ENCODE measurements around the gene TSC2.
"Not testable (repeated sequence)": the region's sequence is repeated elsewhere in the genome, so short reads cannot be mapped to it uniquely, and the experiment has no call there.

Gene TSC2

GRCh38 chr16:2032285-2033056 is 15.3 kb upstream of the TSC2 start:
- Histone ChIP-seq H3K4me3 (ENCODE audit: low read length in 2 of 2) (peak overlapping the region in 1 of 2 donors; percentile 69), H3K9ac (ENCODE audit: low read length in 2 of 2) (no peak overlapping the region), H3K9me3 (ENCODE audit: control insufficient read depth in 2 of 2, low read length in 2 of 2) (no peaks in the 10 kb centered on the region), H3K27ac (ENCODE audit: low read length) (peak overlapping the region; percentile 90), H3K36me3 (ENCODE audit: control insufficient read depth in 2 of 2, insufficient read depth in 2 of 2, low read length in 2 of 2) (peaks cover 0 to 4% of the 10 kb centered on the region in 2 donors), H3K4me1 (ENCODE audit: control insufficient read depth, insufficient read depth, low read length) (peaks cover 68% of the 10 kb centered on the region), H3K27me3 (ENCODE audit: control insufficient read depth in 1 of 2, insufficient read depth in 2 of 2, low read length in 2 of 2) (no peaks in the 10 kb centered on the region)

GRCh38 chr16:2033057-2033908 is 14.5 kb upstream of the TSC2 start:
- Histone ChIP-seq H3K27ac (ENCODE audit: low read length) (peak overlapping the region; percentile 90), H3K27me3 (ENCODE audit: control insufficient read depth in 1 of 2, insufficient read depth in 2 of 2, low read length in 2 of 2) (no peaks in the 10 kb centered on the region), H3K4me1 (ENCODE audit: control insufficient read depth, insufficient read depth, low read length) (peaks cover 65% of the 10 kb centered on the region), H3K9ac (ENCODE audit: low read length in 2 of 2) (peak overlapping the region; percentile 58), H3K36me3 (ENCODE audit: control insufficient read depth in 2 of 2, insufficient read depth in 2 of 2, low read length in 2 of 2) (peaks cover 0 to 4% of the 10 kb centered on the region in 2 donors), H3K4me3 (ENCODE audit: low read length in 2 of 2) (peak overlapping the region; percentile 59 to 69), H3K9me3 (ENCODE audit: control insufficient read depth in 2 of 2, low read length in 2 of 2) (no peaks in the 10 kb centered on the region)

- Histone ChIP-seq H3K4me1 (ENCODE audit: control insufficient read depth, insufficient read depth, low read length) (peaks cover 66% of the 10 kb centered on the region), H3K4me3 (ENCODE audit: low read length in 2 of 2) (peak overlapping the region; percentile 59 to 69), H3K27ac (ENCODE audit: low read length) (peak overlapping the region; percentile 90), H3K9ac (ENCODE audit: low read length in 2 of 2) (peak overlapping the region; percentile 58)
- not testable (repeated sequence) for H3K27me3 ChIP-seq (ENCODE audit: control insufficient read depth in 1 of 2, insufficient read depth in 2 of 2, low read length in 2 of 2); H3K36me3 ChIP-seq (ENCODE audit: control insufficient read depth in 2 of 2, insufficient read depth in 2 of 2, low read length in 2 of 2); H3K9me3 ChIP-seq (ENCODE audit: control insufficient read depth in 2 of 2, low read length in 2 of 2)
Observed at GRCh38 chr16:2033909-2034695, 13.7 kb upstream of the TSC2 start.

GRCh38 chr16:2034696-2035430 is 12.9 kb upstream of the TSC2 start:
- peak overlapping the region; percentile 78 for H3K27ac ChIP-seq (ENCODE audit: low read length)
- H3K9ac ChIP-seq (ENCODE audit: low read length in 2 of 2): peak overlapping the region; percentile 22 to 29
- peaks cover 0 to 1% of the 10 kb centered on the region in 2 donors for H3K36me3 ChIP-seq (ENCODE audit: control insufficient read depth in 2 of 2, insufficient read depth in 2 of 2, low read length in 2 of 2)
- no peaks in the 10 kb centered on the region for H3K9me3 ChIP-seq (ENCODE audit: control insufficient read depth in 2 of 2, low read length in 2 of 2)
- no peaks in the 10 kb centered on the region for H3K27me3 ChIP-seq (ENCODE audit: control insufficient read depth in 1 of 2, insufficient read depth in 2 of 2, low read length in 2 of 2)
- peaks cover 74% of the 10 kb centered on the region for H3K4me1 ChIP-seq (ENCODE audit: control insufficient read depth, insufficient read depth, low read length)
- peak overlapping the region in 1 of 2 donors; percentile 47 for H3K4me3 ChIP-seq (ENCODE audit: low read length in 2 of 2)

- no peaks in the 10 kb centered on the region for H3K9me3 ChIP-seq (ENCODE audit: control insufficient read depth in 2 of 2, low read length in 2 of 2)
- H3K4me3 ChIP-seq (ENCODE audit: low read length in 2 of 2): peak overlapping the region in 1 of 2 donors; percentile 47
- H3K27me3 ChIP-seq (ENCODE audit: control insufficient read depth in 1 of 2, insufficient read depth in 2 of 2, low read length in 2 of 2): no peaks in the 10 kb centered on the region
- H3K27ac ChIP-seq (ENCODE audit: low read length): peak overlapping the region; percentile 78
- peak overlapping the region; percentile 32 to 62 for H3K9ac ChIP-seq (ENCODE audit: low read length in 2 of 2)
- H3K4me1 ChIP-seq (ENCODE audit: control insufficient read depth, insufficient read depth, low read length): peaks cover 73% of the 10 kb centered on the region
- no peaks in the 10 kb centered on the region for H3K36me3 ChIP-seq (ENCODE audit: control insufficient read depth in 2 of 2, insufficient read depth in 2 of 2, low read length in 2 of 2)
Observed at GRCh38 chr16:2035431-2036199, 12.2 kb upstream of the TSC2 start.

DNA sequence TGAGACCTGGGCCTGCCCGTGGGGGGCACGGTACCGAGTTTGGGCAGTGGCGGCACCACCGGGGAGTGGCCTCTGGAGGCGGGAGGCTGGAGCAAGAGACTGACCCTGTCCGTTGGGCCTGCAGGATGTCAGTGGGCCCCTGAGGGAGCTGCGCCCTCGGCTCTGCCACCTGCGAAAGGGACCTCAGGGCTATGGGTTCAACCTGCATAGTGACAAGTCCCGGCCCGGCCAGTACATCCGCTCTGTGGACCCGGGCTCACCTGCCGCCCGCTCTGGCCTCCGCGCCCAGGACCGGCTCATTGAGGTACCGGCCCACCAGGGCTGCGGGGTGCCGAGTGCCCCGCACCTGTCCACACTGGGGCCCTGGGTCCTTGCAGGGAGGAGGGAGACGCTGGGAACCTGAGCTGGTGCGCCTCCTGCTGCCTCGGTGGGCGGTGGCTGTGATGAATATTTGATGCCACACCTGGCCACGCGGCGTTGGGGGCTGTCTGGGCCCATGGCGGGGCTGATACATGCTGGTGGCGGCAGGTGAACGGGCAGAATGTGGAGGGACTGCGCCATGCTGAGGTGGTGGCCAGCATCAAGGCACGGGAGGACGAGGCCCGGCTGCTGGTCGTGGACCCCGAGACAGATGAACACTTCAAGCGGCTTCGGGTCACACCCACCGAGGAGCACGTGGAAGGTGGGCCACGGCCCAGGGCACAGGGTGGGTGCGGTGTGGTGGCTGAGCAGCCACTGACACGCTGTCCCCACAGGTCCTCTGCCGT is 11.4 kb upstream of the TSC2 start:
- Histone ChIP-seq H3K36me3 (ENCODE audit: control insufficient read depth in 2 of 2, insufficient read depth in 2 of 2, low read length in 2 of 2) (no peaks in the 10 kb centered on the region), H3K9ac (ENCODE audit: low read length in 2 of 2) (peak overlapping the region; percentile 32 to 62), H3K27me3 (ENCODE audit: control insufficient read depth in 1 of 2, insufficient read depth in 2 of 2, low read length in 2 of 2) (no peaks in the 10 kb centered on the region), H3K27ac (ENCODE audit: low read length) (peak overlapping the region; percentile 78), H3K4me3 (ENCODE audit: low read length in 2 of 2) (peak overlapping the region in 1 of 2 donors; percentile 47), H3K9me3 (ENCODE audit: control insufficient read depth in 2 of 2, low read length in 2 of 2) (no peaks in the 10 kb centered on the region), H3K4me1 (ENCODE audit: control insufficient read depth, insufficient read depth, low read length) (peaks cover 73% of the 10 kb centered on the region)

GRCh38 chr16:2037115-2037514 is 10.7 kb upstream of the TSC2 start:
- Histone ChIP-seq H3K27me3 (ENCODE audit: control insufficient read depth in 1 of 2, insufficient read depth in 2 of 2, low read length in 2 of 2) (no peaks in the 10 kb centered on the region), H3K27ac (ENCODE audit: low read length) (peak overlapping the region; percentile 78), H3K9ac (ENCODE audit: low read length in 2 of 2) (no peak overlapping the region), H3K9me3 (ENCODE audit: control insufficient read depth in 2 of 2, low read length in 2 of 2) (no peaks in the 10 kb centered on the region), H3K4me1 (ENCODE audit: control insufficient read depth, insufficient read depth, low read length) (peaks cover 76% of the 10 kb centered on the region), H3K36me3 (ENCODE audit: control insufficient read depth in 2 of 2, insufficient read depth in 2 of 2, low read length in 2 of 2) (no peaks in the 10 kb centered on the region), H3K4me3 (ENCODE audit: low read length in 2 of 2) (no peak overlapping the region)

DNA sequence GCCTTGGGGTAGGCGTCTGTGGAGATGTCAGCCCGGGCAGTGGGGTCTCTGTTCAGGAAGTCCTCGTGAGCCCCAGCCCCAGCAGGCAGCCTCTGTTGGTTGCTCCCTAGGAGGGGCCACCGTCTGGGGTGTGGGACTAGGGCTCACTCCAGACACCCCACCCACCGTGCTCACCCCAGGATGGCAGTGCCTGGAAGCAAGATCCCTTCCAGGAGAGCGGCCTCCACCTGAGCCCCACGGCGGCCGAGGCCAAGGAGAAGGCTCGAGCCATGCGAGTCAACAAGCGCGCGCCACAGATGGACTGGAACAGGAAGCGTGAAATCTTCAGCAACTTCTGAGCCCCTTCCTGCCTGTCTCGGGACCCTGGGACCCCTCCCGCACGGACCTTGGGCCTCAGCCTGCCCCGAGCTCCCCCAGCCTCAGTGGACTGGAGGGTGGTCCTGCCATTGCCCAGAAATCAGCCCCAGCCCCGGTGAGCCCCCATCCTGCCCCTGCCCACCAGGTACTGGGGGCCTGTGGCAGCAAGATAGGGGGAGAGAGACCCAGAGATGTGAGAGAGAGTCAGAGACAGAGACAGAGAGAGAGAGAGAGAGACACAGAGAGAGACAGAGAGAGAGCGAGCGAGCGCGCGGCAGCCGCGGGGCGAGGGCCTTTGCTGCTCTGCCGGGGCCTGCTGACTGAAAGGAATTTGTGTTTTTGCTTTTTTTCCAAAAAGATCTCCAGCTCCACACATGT is 10.0 kb upstream of the TSC2 start:
- H3K4me1 ChIP-seq (ENCODE audit: control insufficient read depth, insufficient read depth, low read length): peaks cover 71% of the 10 kb centered on the region
- no peaks in the 10 kb centered on the region for H3K9me3 ChIP-seq (ENCODE audit: control insufficient read depth in 2 of 2, low read length in 2 of 2)
- no peak overlapping the region for H3K4me3 ChIP-seq (ENCODE audit: low read length in 2 of 2)
- H3K27ac ChIP-seq (ENCODE audit: low read length): peak overlapping the region; percentile 24
- H3K27me3 ChIP-seq (ENCODE audit: control insufficient read depth in 1 of 2, insufficient read depth in 2 of 2, low read length in 2 of 2): no peaks in the 10 kb centered on the region
- H3K9ac ChIP-seq (ENCODE audit: low read length in 2 of 2): no peak overlapping the region
- no peaks in the 10 kb centered on the region for H3K36me3 ChIP-seq (ENCODE audit: control insufficient read depth in 2 of 2, insufficient read depth in 2 of 2, low read length in 2 of 2)

Measured in stomach smooth muscle (tissue), 2 donors.